ENCODE data around the gene CPAMD8. TPM values are rescaled to one million over a fixed set of nuclear protein-coding genes. Genes with fewer than 3 reads are reported as not detected.
"Not testable (repeated sequence)": the region's sequence is repeated elsewhere in the genome, so short reads cannot be mapped to it uniquely, and the experiment has no call there.

Gene CPAMD8
- total RNA-seq, 1 experiment from 2014 or later, result 3.9 TPM

DNA sequence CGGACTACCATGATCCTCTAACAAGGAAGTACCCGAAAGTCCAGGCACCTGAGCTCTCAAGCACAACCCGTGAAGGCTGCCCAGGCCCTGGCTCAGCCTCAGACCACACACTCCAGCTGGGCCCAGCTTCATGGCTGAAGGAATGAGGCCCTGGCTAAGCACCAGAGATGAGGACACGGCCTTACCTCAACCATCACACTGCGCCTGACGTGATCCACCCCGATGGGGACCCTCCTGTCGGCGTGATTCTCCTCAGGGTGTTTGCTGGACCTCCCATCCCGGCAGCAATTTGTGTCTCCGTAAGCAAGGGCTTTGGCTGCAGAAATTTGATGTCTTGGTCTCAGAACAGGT, 81.3 kb downstream of the CPAMD8 start:
- no peak overlapping the region for H3K9ac ChIP-seq (ENCODE audit: low read length)
- no TSS peak for BruUV-seq (replicated peaks)
- H3K27ac ChIP-seq (ENCODE audit: low read length), result no peak overlapping the region
- no peak overlapping the region for H3K4me3 ChIP-seq (ENCODE audit: low read length)
- H4K20me1 ChIP-seq (ENCODE audit: low read length), result no peaks in the 10 kb centered on the region
- DNase-seq, result no peak
- no peaks in the 10 kb centered on the region for H3K9me2 ChIP-seq (replicated peaks; ENCODE audit: low read length)
- TF ChIP-seq EZH2 (IDR thresholded peaks at IDR 0.05; ENCODE audit: low read length, unreplicated experiment) (no peak), CTCF (conservative IDR thresholded peaks at IDR 0.05; ENCODE audit: low read depth, low read length) (no peak), EZH2phosphoT487 (IDR thresholded peaks at IDR 0.05; ENCODE audit: borderline replicate concordance, low read length) (no peak)
- peaks cover 3% of the 10 kb centered on the region for H3F3A ChIP-seq (ENCODE audit: low read length, unreplicated experiment)
- no peak overlapping the region for H2AFZ ChIP-seq (ENCODE audit: low read length)
- no peak overlapping the region for H3K4me2 ChIP-seq (ENCODE audit: low read length)
- intact Hi-C loops (cut with micrococcal nuclease), result no loop called here
- ChIA-PET POLR2A (ENCODE audit: unreplicated experiment) (no interaction called here), CTCF (no interaction called here)
- 0 out of 2 replicates have a peak, but pooled peaks cover 7% of the 10 kb centered on the region for H3K9me3 ChIP-seq (ENCODE audit: low read length)
- no peaks in the 10 kb centered on the region for H3K27me3 ChIP-seq (ENCODE audit: low read length)
- H3K79me2 ChIP-seq (ENCODE audit: low read length), result no peaks in the 10 kb centered on the region
- no peaks in the 10 kb centered on the region for H3K36me3 ChIP-seq (ENCODE audit: low read depth, low read length)
- H3K4me1 ChIP-seq (ENCODE audit: insufficient read depth, low read length), result no peaks in the 10 kb centered on the region
- ATAC-seq, result no peak

DNA sequence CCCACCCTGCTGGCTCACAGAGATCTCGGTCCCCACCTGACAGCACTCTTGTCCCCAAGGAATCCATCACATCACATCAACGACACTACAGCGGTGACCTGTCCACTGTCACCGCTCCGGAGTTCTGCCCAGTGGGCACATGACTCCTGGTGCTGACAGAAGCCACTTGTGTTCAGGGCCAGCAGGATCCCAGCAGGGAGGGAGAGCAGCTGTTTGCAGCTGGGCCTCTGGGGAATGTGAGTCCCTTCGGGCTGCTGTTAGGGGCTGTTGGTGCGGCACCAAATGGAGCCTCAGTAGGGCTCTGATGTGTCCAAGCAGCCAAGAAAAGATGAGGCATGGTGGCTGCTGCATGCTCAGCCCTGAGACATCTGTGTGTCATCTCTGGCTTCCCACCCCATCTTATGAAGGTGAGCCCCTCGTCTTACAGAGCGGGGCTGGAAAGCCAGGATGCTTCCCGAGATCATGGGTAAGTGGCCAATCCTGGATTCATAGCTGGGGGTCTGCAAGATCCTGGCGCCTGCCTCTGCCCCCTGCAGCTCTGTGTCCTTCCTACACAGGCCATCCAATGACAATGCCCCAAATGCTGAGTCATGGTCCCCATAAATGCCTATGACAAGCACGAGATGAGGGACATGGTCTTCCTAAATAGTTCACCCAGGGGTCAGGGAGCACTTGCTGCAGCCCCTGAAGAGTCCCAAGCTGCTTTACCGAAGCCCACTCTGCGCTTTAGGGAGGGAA, 81.8 kb downstream of the CPAMD8 start:
- no peaks in the 10 kb centered on the region for H3K79me2 ChIP-seq (ENCODE audit: low read length)
- no peak for DNase-seq
- no peaks in the 10 kb centered on the region for H3K27me3 ChIP-seq (ENCODE audit: low read length)
- TF ChIP-seq EZH2phosphoT487 (IDR thresholded peaks at IDR 0.05; ENCODE audit: borderline replicate concordance, low read length) (no peak), CTCF (conservative IDR thresholded peaks at IDR 0.05; ENCODE audit: low read depth, low read length) (no peak), EZH2 (IDR thresholded peaks at IDR 0.05; ENCODE audit: low read length, unreplicated experiment) (no peak)
- H2AFZ ChIP-seq (ENCODE audit: low read length), result no peak overlapping the region
- no peak overlapping the region for H3K4me3 ChIP-seq (ENCODE audit: low read length)
- no peak overlapping the region for H3K4me2 ChIP-seq (ENCODE audit: low read length)
- POLR2A ChIA-PET (ENCODE audit: unreplicated experiment), result no interaction called here
- H3K9me3 ChIP-seq (ENCODE audit: low read length), result 0 out of 2 replicates have a peak, but pooled peaks cover 7% of the 10 kb centered on the region
- no peaks in the 10 kb centered on the region for H3K4me1 ChIP-seq (ENCODE audit: insufficient read depth, low read length)
- H3F3A ChIP-seq (ENCODE audit: low read length, unreplicated experiment), result peaks cover 3% of the 10 kb centered on the region
- no peaks in the 10 kb centered on the region for H3K36me3 ChIP-seq (ENCODE audit: low read depth, low read length)
- no peak overlapping the region for H3K27ac ChIP-seq (ENCODE audit: low read length)
- ATAC-seq, result no peak
- CTCF ChIA-PET, result no interaction called here
- intact Hi-C loops (cut with micrococcal nuclease), result no loop called here
- H3K9me2 ChIP-seq (replicated peaks; ENCODE audit: low read length), result no peaks in the 10 kb centered on the region
- H3K9ac ChIP-seq (ENCODE audit: low read length), result no peak overlapping the region
- H4K20me1 ChIP-seq (ENCODE audit: low read length), result no peaks in the 10 kb centered on the region
- no TSS peak for BruUV-seq (replicated peaks)

DNA sequence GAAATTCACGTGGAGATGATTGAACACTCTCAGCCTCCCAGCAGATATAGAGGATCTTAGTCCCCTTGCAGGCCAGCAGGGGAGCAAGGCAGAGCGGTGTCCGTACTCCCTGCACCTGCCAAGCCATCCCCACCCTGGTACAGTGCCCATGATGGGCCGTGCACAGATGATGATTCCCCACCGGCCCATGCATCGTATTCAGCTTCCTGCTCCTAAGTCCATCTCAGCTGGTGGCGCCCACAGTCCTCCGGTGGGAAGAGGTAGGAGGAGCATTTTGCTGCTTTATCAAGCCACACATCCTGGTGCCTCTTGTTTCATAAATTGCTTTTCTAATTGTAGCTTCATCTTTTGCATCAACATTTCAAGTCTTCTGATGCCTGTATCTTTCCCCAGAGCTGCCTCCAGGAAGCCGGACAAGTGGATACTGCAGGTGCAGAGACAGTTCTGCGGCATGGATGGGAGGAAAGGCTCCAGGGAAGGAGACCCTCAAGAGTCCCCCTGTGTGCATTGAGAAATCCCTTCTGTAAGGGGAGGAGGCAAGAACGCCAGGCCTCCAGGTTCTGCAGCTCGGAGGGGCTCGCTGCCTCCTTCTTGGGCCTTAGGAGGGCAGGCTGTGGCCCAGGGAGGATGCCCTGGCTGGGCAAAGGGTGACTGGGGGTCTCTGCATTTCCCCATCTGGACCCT, 82.5 kb downstream of the CPAMD8 start:
- BruUV-seq (replicated peaks), result no TSS peak
- DNase-seq (no peak), ATAC-seq (no peak)
- TF ChIP-seq EZH2 (IDR thresholded peaks at IDR 0.05; ENCODE audit: low read length, unreplicated experiment) (no peak), CTCF (conservative IDR thresholded peaks at IDR 0.05; ENCODE audit: low read depth, low read length) (no peak), EZH2phosphoT487 (IDR thresholded peaks at IDR 0.05; ENCODE audit: borderline replicate concordance, low read length) (no peak)
- no peak overlapping the region for H3K4me3 ChIP-seq (ENCODE audit: low read length)
- intact Hi-C loops (cut with micrococcal nuclease), result no loop called here
- POLR2A ChIA-PET (ENCODE audit: unreplicated experiment), result no interaction called here
- H3K36me3 ChIP-seq (ENCODE audit: low read depth, low read length), result no peaks in the 10 kb centered on the region
- no peak overlapping the region for H2AFZ ChIP-seq (ENCODE audit: low read length)
- no peaks in the 10 kb centered on the region for H3K27me3 ChIP-seq (ENCODE audit: low read length)
- H3K9me2 ChIP-seq (replicated peaks; ENCODE audit: low read length), result no peaks in the 10 kb centered on the region
- no peak overlapping the region for H3K27ac ChIP-seq (ENCODE audit: low read length)
- H4K20me1 ChIP-seq (ENCODE audit: low read length), result no peaks in the 10 kb centered on the region
- H3K9ac ChIP-seq (ENCODE audit: low read length), result no peak overlapping the region
- 0 out of 2 replicates have a peak, but pooled peaks cover 7% of the 10 kb centered on the region for H3K9me3 ChIP-seq (ENCODE audit: low read length)
- H3K4me1 ChIP-seq (ENCODE audit: insufficient read depth, low read length), result no peaks in the 10 kb centered on the region
- H3F3A ChIP-seq (ENCODE audit: low read length, unreplicated experiment), result peaks cover 3% of the 10 kb centered on the region
- CTCF ChIA-PET, result no interaction called here
- no peaks in the 10 kb centered on the region for H3K79me2 ChIP-seq (ENCODE audit: low read length)
- no peak overlapping the region for H3K4me2 ChIP-seq (ENCODE audit: low read length)

GRCh38 chr19:16943090-16943489, 83.5 kb downstream of the CPAMD8 start:
- ATAC-seq; H3K9ac ChIP-seq (ENCODE audit: low read length); DNase-seq; H3K36me3 ChIP-seq (ENCODE audit: low read depth, low read length); H3K27ac ChIP-seq (ENCODE audit: low read length); H3K4me3 ChIP-seq (ENCODE audit: low read length); H3K9me3 ChIP-seq (ENCODE audit: low read length); POLR2A ChIA-PET (ENCODE audit: unreplicated experiment); H4K20me1 ChIP-seq (ENCODE audit: low read length); BruUV-seq (replicated peaks); H3K27me3 ChIP-seq (ENCODE audit: low read length); H2AFZ ChIP-seq (ENCODE audit: low read length); intact Hi-C loops (cut with micrococcal nuclease); H3K9me2 ChIP-seq (replicated peaks; ENCODE audit: low read length); H3K4me1 ChIP-seq (ENCODE audit: insufficient read depth, low read length); H3F3A ChIP-seq (ENCODE audit: low read length, unreplicated experiment); H3K79me2 ChIP-seq (ENCODE audit: low read length); CTCF ChIA-PET; H3K4me2 ChIP-seq (ENCODE audit: low read length): not testable (repeated sequence)

Data from PC-3 (cell line).